ENCODE measurements around the gene SMG9. TPM values are rescaled to one million over a fixed set of nuclear protein-coding genes. Genes with fewer than 3 reads are reported as not detected.
"Not testable (repeated sequence)": the region's sequence is repeated elsewhere in the genome, so short reads cannot be mapped to it uniquely, and the experiment has no call there.

The SMG9 gene
- total RNA-seq, 1 experiment from 2014 or later = 89.4 TPM

GRCh38 chr19:43692877-43693276 lies 61.9 kb downstream of the SMG9 start:
- DNase-seq (ENCODE audit: low spot score) = no peak

- no peak for DNase-seq (ENCODE audit: low spot score)
Observed at GRCh38 chr19:43692385-43692784, 62.4 kb downstream of the SMG9 start.

- no peak for DNase-seq (ENCODE audit: low spot score)
Observed at GRCh38 chr19:43691755-43692154, 63.0 kb downstream of the SMG9 start.

GRCh38 chr19:43690890-43691289 lies 63.9 kb downstream of the SMG9 start:
- DNase-seq (ENCODE audit: low spot score) = no peak

GRCh38 chr19:43690444-43690843 lies 64.3 kb downstream of the SMG9 start:
- no peak for DNase-seq (ENCODE audit: low spot score)

GRCh38 chr19:43688059-43688701 lies 66.6 kb downstream of the SMG9 start:
- DNase-seq (ENCODE audit: low spot score) = no peak

GRCh38 chr19:43687660-43687997 lies 67.1 kb downstream of the SMG9 start:
- DNase-seq (ENCODE audit: low spot score) = no peak

- DNase-seq (ENCODE audit: low spot score) = no peak
Observed at GRCh38 chr19:43684326-43684725, 70.4 kb downstream of the SMG9 start.

GRCh38 chr19:43683905-43684304 lies 70.9 kb downstream of the SMG9 start:
- DNase-seq (ENCODE audit: low spot score) = no peak

- no peak for DNase-seq (ENCODE audit: low spot score)
Observed at GRCh38 chr19:43682824-43683661, 71.7 kb downstream of the SMG9 start.

GRCh38 chr19:43682269-43682668 lies 72.5 kb downstream of the SMG9 start:
- not testable (repeated sequence) for DNase-seq (ENCODE audit: low spot score)

- DNase-seq (ENCODE audit: low spot score) = no peak
Observed at GRCh38 chr19:43681821-43682220, 72.9 kb downstream of the SMG9 start.

GRCh38 chr19:43678512-43679261 lies 76.1 kb downstream of the SMG9 start:
- DNase-seq (ENCODE audit: low spot score) = no peak

Other genes with a start within 250 kb of the SMG9 start
- 179 and 190 TPM in 2 replicates for gene ETHE1, start 227.8 kb downstream of the SMG9 start, total RNA-seq (2014; rRNA removed; shearing (Covaris generic))
- 0.08 TPM in 2 replicates for gene ZNF575, start 221.8 kb downstream of the SMG9 start, total RNA-seq (2014; rRNA removed; shearing (Covaris generic))
- gene XRCC1, start 179.4 kb downstream of the SMG9 start, total RNA-seq (2014; rRNA removed; shearing (Covaris generic)) = 59.7 and 60.1 TPM in 2 replicates
- gene PINLYP, start 179.2 kb downstream of the SMG9 start, total RNA-seq (2014; rRNA removed; shearing (Covaris generic)) = 0.03 TPM in 1 of 2 replicates, not detected in the other
- gene IRGQ, start 158.8 kb downstream of the SMG9 start, total RNA-seq (2014; rRNA removed; shearing (Covaris generic)) = 23.0 and 26.0 TPM in 2 replicates
- 29.6 and 41.8 TPM in 2 replicates for gene ZNF576, start 158.4 kb downstream of the SMG9 start, total RNA-seq (2014; rRNA removed; shearing (Covaris generic))
- gene SRRM5, start 142.9 kb downstream of the SMG9 start, total RNA-seq (2014; rRNA removed; shearing (Covaris generic)) = 0.50 and 0.74 TPM in 2 replicates
- 92.9 and 100 TPM in 2 replicates for gene ZNF428, start 135.3 kb downstream of the SMG9 start, total RNA-seq (2014; rRNA removed; shearing (Covaris generic))
- gene CADM4, start 115.1 kb downstream of the SMG9 start, total RNA-seq (2014; rRNA removed; shearing (Covaris generic)) = 2.7 and 6.4 TPM in 2 replicates
- gene PLAUR, start 84.8 kb downstream of the SMG9 start, total RNA-seq (2014; rRNA removed; shearing (Covaris generic)) = 174 and 190 TPM in 2 replicates
- gene IRGC, start 38.9 kb downstream of the SMG9 start, total RNA-seq (2014; rRNA removed; shearing (Covaris generic)) = 0.08 TPM in 1 of 2 replicates, not detected in the other
- gene KCNN4, start 26.0 kb upstream of the SMG9 start, total RNA-seq (2014; rRNA removed; shearing (Covaris generic)) = 0.44 TPM in 1 of 2 replicates, not detected in the other
- 0.05 and 0.23 TPM in 2 replicates for gene LYPD5, start 47.5 kb upstream of the SMG9 start, total RNA-seq (2014; rRNA removed; shearing (Covaris generic))
- gene ZNF283, start 72.4 kb upstream of the SMG9 start, total RNA-seq (2014; rRNA removed; shearing (Covaris generic)) = 5.1 and 10.9 TPM in 2 replicates
- not detected in 2 replicates for gene ZNF404, start 129.0 kb upstream of the SMG9 start, total RNA-seq (2014; rRNA removed; shearing (Covaris generic))
- gene ZNF45, start 180.3 kb upstream of the SMG9 start, total RNA-seq (2014; rRNA removed; shearing (Covaris generic)) = 8.4 and 9.3 TPM in 2 replicates
- 0.68 and 0.97 TPM in 2 replicates for gene ZNF221, start 196.3 kb upstream of the SMG9 start, total RNA-seq (2014; rRNA removed; shearing (Covaris generic))
- gene ZNF155, start 229.2 kb upstream of the SMG9 start, total RNA-seq (2014; rRNA removed; shearing (Covaris generic)) = 3.2 and 5.7 TPM in 2 replicates
- 0.53 and 1.8 TPM in 2 replicates for gene ZNF230, start 248.0 kb upstream of the SMG9 start, total RNA-seq (2014; rRNA removed; shearing (Covaris generic))